NCI-H345 (cell line): ENCODE data around the gene CHCHD6.

Source experiments
- DNase-seq: peaks from one replicate; lab custom pipeline; 2025; lab: John Stamatoyannopoulos, UW

Gene CHCHD6

GRCh38 chr3:126668450-126669401 lies 35.3 kb upstream of the CHCHD6 start:
- DNase-seq = no peak

DNA sequence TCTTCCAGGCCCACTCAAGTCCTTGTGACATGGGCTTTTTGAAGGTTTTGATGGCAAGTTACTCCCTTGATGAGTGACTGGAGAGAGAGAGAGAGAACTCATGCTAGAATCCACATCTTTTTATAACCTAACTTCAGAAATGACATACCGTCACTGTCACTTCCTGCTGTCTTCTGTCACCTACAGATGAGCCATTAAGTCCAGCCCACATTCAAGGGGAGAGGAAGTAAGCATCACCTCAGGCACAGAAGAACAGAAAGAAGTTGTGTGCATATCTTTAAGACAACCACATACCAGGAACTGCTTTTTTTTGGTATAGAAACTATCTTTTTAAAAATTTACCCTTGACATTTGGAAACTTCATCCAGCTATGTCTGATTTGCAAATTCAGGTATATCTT lies 32.5 kb upstream of the CHCHD6 start:
- no peak for DNase-seq

DNA sequence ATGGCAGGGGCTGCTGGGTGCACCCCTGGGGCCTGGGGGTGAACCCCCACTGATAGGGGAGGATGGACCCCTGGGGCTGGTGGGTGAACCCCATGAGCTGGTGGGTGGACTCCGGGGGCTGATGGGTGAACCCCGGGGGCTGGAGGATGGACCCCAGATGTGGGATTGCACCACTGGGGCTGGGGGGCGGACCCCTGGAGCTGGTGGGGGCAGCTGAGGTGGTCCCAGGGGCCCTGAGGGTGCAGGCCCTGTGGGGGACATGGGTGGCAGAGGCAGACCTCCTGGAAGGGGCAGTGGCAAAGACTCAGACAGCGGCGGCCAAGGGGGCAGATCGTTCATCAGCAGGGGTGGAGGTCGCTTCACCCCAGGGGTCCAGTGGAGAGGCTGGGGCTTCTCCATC lies 31.7 kb upstream of the CHCHD6 start:
- no peak for DNase-seq

DNA sequence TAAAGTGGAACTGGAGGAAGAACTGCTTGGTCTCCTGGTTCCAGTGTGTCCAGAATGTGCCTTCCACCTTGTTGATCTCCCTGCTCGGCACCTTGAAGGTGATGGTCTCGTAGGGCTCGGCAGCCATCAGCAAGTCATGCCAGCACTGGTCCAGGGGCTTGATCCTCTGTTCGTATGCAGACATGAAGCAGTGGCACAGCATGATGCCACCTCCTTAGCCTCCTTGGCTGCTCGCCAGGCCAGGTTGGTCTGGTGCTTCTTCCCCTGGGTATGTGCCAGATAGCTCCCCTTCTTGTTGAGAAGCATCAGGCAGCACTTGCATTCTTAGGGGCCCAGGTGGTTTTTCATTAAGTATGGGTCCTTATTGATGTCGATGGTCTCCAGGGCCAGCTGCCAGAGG lies 31.3 kb upstream of the CHCHD6 start:
- peak; percentile 15 for DNase-seq

GRCh38 chr3:126676919-126677705 lies 26.9 kb upstream of the CHCHD6 start:
- no peak for DNase-seq

DNA sequence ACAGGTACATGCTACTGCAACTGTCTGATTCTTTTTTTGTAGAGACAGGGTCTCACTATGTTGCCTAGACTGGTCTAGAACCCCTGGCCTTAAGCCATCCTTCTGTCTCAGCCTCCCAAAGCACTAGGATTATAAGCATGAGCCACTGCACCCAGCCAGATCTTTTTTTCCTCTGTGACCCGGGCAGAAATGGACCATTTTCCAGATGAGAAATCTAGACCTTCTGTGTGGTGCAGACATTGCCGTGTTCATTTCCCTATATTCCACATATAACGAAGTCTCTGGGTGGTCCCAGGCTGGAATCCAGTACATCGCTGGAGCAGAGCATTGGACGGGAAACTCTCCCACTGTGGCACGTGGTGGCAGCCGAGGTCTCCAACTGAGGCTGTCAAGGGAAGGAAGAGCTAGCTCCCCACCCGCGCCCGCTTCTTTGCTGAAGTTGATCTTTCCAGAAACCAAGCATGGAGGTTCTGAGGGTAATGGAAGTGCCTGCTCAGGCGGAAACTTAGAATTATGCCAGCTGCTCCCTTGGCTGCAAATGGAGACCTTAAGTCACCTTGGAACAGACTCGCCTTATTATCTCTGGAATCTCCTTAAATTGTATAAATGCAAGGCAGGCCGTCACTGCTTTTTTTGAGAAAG lies 26.1 kb upstream of the CHCHD6 start:
- DNase-seq = no peak

DNA sequence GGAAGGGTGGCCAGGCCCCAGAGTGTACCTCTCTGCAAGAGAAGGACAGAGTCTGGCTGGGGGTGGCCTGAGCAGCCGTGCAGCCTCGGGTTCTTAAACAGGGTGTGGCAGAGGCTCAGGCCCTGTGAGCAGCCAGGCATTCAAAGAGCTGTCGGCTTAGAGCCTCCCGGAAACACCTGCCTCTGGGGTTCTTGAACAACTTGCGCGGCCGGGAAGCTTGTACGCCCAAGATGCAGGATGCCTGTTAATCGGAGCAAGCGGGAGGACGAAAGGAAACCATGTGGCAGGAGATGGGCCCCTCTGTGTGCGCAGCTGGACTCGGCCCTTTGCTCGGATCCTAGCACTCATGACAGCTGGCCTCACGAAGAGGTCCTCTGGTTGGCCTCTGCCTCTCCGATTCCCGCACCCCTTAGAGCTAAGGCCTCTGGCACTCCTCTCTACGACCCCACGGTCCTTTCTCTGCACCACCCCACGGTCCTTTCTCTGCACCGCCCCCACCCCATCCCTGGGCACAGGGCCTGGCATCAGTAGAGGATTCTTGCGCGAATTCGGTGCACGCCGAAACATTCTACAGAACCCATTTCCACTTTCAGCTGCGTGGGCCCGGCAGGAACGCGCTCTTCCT lies 25.2 kb upstream of the CHCHD6 start:
- DNase-seq = no peak

- DNase-seq = peak; percentile 65
Observed at GRCh38 chr3:126679318-126679751, 24.7 kb upstream of the CHCHD6 start.

GRCh38 chr3:126679831-126680666 lies 24.0 kb upstream of the CHCHD6 start:
- DNase-seq = no peak

- no peak for DNase-seq
Observed at GRCh38 chr3:126680667-126681055, 23.4 kb upstream of the CHCHD6 start.

DNA sequence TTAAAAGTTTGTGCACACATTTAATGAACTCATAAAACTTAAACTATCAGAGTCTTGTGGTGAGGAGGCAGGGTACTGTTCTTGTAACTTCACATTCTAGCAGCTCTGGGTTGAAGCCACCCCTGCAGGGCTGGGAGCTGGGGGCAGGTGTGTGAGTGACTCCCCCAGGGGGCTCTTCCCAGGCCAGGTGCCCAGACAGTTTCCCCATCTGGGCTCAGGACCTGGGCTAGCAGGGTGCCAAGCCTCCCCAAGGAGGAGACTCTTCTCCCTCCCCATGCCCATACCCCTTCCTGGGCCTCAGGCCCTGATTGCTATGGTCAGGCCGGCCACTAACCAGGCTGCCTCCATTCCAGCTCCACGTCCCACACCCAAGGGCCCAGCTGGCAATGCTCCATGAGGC lies 22.0 kb upstream of the CHCHD6 start:
- no peak for DNase-seq

DNA sequence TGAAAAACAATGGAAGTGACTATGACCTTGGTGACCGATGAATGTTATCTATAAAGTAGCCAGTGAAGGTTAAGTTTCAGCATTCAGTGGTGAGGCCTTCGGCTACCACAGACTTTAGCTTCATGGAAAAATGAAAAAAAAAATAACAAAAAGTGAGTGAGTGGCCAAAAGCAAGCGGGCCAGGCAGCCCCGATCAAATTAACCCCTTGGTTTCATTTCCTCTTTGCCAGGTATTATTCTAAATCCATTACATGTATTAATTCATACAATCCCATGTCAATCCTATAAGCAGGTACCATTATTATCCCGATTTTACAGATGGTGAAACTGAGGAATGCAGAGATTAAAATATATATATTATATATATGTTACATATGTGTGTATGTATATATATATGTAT lies 21.0 kb upstream of the CHCHD6 start:
- no peak for DNase-seq

- DNase-seq = peak; percentile 50
Observed at GRCh38 chr3:126684218-126684751, 19.8 kb upstream of the CHCHD6 start.

DNA sequence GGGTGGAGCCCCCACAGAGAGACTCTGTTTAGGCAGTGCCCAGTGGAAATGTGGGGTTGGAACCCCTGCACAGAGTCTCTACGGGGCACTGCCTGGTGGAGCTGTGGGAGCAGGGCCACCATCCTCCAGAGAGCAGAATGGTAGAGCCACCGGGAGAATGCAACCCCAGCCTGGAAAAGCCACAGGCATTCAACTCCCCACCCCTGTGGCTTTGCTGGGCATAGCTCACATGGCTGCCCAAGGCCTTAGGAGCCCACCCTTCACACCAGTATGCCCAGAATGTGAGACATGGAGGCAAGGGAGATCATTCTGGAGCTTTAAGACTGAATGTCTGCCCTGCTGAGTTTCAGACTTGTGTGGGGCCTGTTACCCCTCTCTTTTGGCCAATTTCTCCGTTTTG lies 19.0 kb upstream of the CHCHD6 start:
- no peak for DNase-seq

DNA sequence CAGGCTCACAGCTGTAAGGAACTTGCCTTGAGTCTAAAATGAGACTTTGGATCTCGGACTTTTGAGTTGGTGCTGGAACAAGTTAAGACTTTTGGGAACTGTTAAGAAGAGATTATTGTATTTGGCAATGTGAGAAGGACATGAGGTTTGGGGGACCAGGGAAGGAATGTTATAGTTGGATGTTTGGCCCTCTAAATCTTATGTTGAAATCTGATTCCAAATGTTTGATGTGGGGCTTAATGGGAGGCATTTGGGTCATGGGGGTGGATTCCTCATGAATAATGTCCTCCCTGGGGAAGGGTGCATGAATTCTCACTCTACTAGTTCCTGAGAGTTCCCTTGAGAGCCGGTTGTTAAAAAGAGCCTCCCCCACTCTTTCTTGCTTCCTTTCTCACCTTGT lies 18.5 kb upstream of the CHCHD6 start:
- DNase-seq = no peak

- no peak for DNase-seq
Observed at GRCh38 chr3:126691765-126692164, 12.3 kb upstream of the CHCHD6 start.

- DNase-seq = no peak
Observed at GRCh38 chr3:126692858-126693257, 11.2 kb upstream of the CHCHD6 start.

- no peak for DNase-seq
Observed at GRCh38 chr3:126693921-126694320, 10.1 kb upstream of the CHCHD6 start.

- no peak for DNase-seq
Observed at GRCh38 chr3:126696701-126697267, 7.3 kb upstream of the CHCHD6 start.

- DNase-seq = no peak
Observed at GRCh38 chr3:126699011-126699410, 5.0 kb upstream of the CHCHD6 start.
